CD8-positive, alpha-beta memory T cell (primary cell): Measurements from ENCODE around the gene RNF31. TPM values are rescaled to one million over a fixed set of nuclear protein-coding genes. Genes with fewer than 3 reads are reported as not detected.

Experiments used
- polyA plus RNA-seq: library from polyadenylated mRNA; unstranded; fragments of 300-500 nt; fragmentation: Illumina TruSeq; gene quantifications from one replicate; pipeline ENCODE4 v1.2.3, GENCODE V29; 2021
- total RNA-seq, 2 experiments: library from RNA; stranded (reverse); gene quantifications; one replicate each; pipeline ENCODE4 v1.2.3, GENCODE V29; 2021

Gene RNF31
- total and polyA plus RNA-seq, 3 experiments from 2014 or later, result 71.5 to 85.9 (median 85.9) TPM

Other genes starting within 250 kb of the RNF31 start
Only the 30 nearest of the 31 such genes appear.
- gene DHRS4, start 193.7 kb upstream of the RNF31 start, total RNA-seq, result 10 to 100 TPM; 24.0 to 25.2 TPM
- 42.0 TPM for gene DHRS4, start 193.7 kb upstream of the RNF31 start, polyA plus RNA-seq
- gene DHRS4L2, start 158.6 kb upstream of the RNF31 start, total RNA-seq, result 10 to 100 TPM; 21.1 to 23.4 TPM
- 18.4 TPM for gene DHRS4L2, start 158.6 kb upstream of the RNF31 start, polyA plus RNA-seq
- 1 to 10 TPM; 1.2 to 1.5 TPM for gene CARMIL3, start 95.5 kb upstream of the RNF31 start, total RNA-seq
- gene CARMIL3, start 95.5 kb upstream of the RNF31 start, polyA plus RNA-seq, result 0.14 TPM
- not detected for gene CPNE6, start 75.9 kb upstream of the RNF31 start, total RNA-seq
- gene CPNE6, start 75.9 kb upstream of the RNF31 start, polyA plus RNA-seq, result not detected
- 10 to 100 TPM; 79.6 to 88.3 TPM for gene PCK2, start 53.2 kb upstream of the RNF31 start, total RNA-seq
- gene PCK2, start 53.2 kb upstream of the RNF31 start, polyA plus RNA-seq, result 16.9 TPM
- 10 to 100 TPM; 69.0 to 72.4 TPM for gene DCAF11, start 32.7 kb upstream of the RNF31 start, total RNA-seq
- 83.9 TPM for gene DCAF11, start 32.7 kb upstream of the RNF31 start, polyA plus RNA-seq
- 1 to 10 TPM; 1.5 to 1.6 TPM for gene NRL, start 32.5 kb upstream of the RNF31 start, total RNA-seq
- gene NRL, start 32.5 kb upstream of the RNF31 start, polyA plus RNA-seq, result 1.5 TPM
- 1 to 10 TPM in 1 of 2 experiments, under 1 TPM in 1; 0.58 to 1.1 TPM for gene FITM1, start 16.8 kb upstream of the RNF31 start, total RNA-seq
- gene FITM1, start 16.8 kb upstream of the RNF31 start, polyA plus RNA-seq, result not detected
- gene PSME1, start 11.3 kb upstream of the RNF31 start, total RNA-seq, result 100 to 1,000 TPM; 343 to 347 TPM
- 1,041 TPM for gene PSME1, start 11.3 kb upstream of the RNF31 start, polyA plus RNA-seq
- gene EMC9, start 5.9 kb upstream of the RNF31 start, total RNA-seq, result 10 to 100 TPM; 28.1 to 30.2 TPM
- gene EMC9, start 5.9 kb upstream of the RNF31 start, polyA plus RNA-seq, result 15.0 TPM
- 100 to 1,000 TPM; 368 to 376 TPM for gene PSME2, start 888 bp upstream of the RNF31 start, total RNA-seq
- 534 TPM for gene PSME2, start 888 bp upstream of the RNF31 start, polyA plus RNA-seq
- 10 to 100 TPM; 62.0 to 68.6 TPM for gene IRF9, start 13.8 kb downstream of the RNF31 start, total RNA-seq
- gene IRF9, start 13.8 kb downstream of the RNF31 start, polyA plus RNA-seq, result 91.7 TPM
- 10 to 100 TPM; 24.5 to 26.7 TPM for gene REC8, start 24.6 kb downstream of the RNF31 start, total RNA-seq
- 10.0 TPM for gene REC8, start 24.6 kb downstream of the RNF31 start, polyA plus RNA-seq
- gene IPO4, start 41.3 kb downstream of the RNF31 start, total RNA-seq, result 100 to 1,000 TPM; 164 to 172 TPM
- gene IPO4, start 41.3 kb downstream of the RNF31 start, polyA plus RNA-seq, result 20.9 TPM
- gene TM9SF1, start 47.9 kb downstream of the RNF31 start, total RNA-seq, result 10 to 100 TPM; 31.3 to 34.0 TPM
- 30.0 TPM for gene TM9SF1, start 47.9 kb downstream of the RNF31 start, polyA plus RNA-seq
- gene TSSK4, start 58.2 kb downstream of the RNF31 start, total RNA-seq, result under 1 TPM; 0.26 to 0.44 TPM
- 1.2 TPM for gene TSSK4, start 58.2 kb downstream of the RNF31 start, polyA plus RNA-seq
- gene CHMP4A, start 66.0 kb downstream of the RNF31 start, total RNA-seq, result 10 to 100 TPM; 86.4 to 87.6 TPM
- gene CHMP4A, start 66.0 kb downstream of the RNF31 start, polyA plus RNA-seq, result 159 TPM
- 10 to 100 TPM; 15.5 to 16.2 TPM for gene MDP1, start 68.6 kb downstream of the RNF31 start, total RNA-seq
- 25.8 TPM for gene MDP1, start 68.6 kb downstream of the RNF31 start, polyA plus RNA-seq
- gene NEDD8, start 84.9 kb downstream of the RNF31 start, total RNA-seq, result 100 to 1,000 TPM; 232 to 240 TPM
- gene NEDD8, start 84.9 kb downstream of the RNF31 start, polyA plus RNA-seq, result 364 TPM
- 10 to 100 TPM; 43.6 to 48.6 TPM for gene GMPR2, start 85.4 kb downstream of the RNF31 start, total RNA-seq
- gene GMPR2, start 85.4 kb downstream of the RNF31 start, polyA plus RNA-seq, result 96.8 TPM
- 100 to 1,000 TPM; 101 to 106 TPM for gene TINF2, start 95.1 kb downstream of the RNF31 start, total RNA-seq
- gene TINF2, start 95.1 kb downstream of the RNF31 start, polyA plus RNA-seq, result 161 TPM
- 1 to 10 TPM; 3.2 to 3.7 TPM for gene TGM1, start 115.7 kb downstream of the RNF31 start, total RNA-seq
- not detected for gene TGM1, start 115.7 kb downstream of the RNF31 start, polyA plus RNA-seq
- gene RABGGTA, start 124.1 kb downstream of the RNF31 start, total RNA-seq, result 10 to 100 TPM; 41.0 to 41.8 TPM
- 37.7 TPM for gene RABGGTA, start 124.1 kb downstream of the RNF31 start, polyA plus RNA-seq
- gene DHRS1, start 152.3 kb downstream of the RNF31 start, total RNA-seq, result 1 to 10 TPM; 9.3 to 9.8 TPM
- 34.8 TPM for gene DHRS1, start 152.3 kb downstream of the RNF31 start, polyA plus RNA-seq
- 10 to 100 TPM; 44.1 to 47.1 TPM for gene NOP9, start 152.4 kb downstream of the RNF31 start, total RNA-seq
- gene NOP9, start 152.4 kb downstream of the RNF31 start, polyA plus RNA-seq, result 2.1 TPM
- 10 to 100 TPM; 12.4 to 12.7 TPM for gene CIDEB, start 160.5 kb downstream of the RNF31 start, total RNA-seq
- gene CIDEB, start 160.5 kb downstream of the RNF31 start, polyA plus RNA-seq, result 27.5 TPM
- 1 to 10 TPM; 8.3 to 8.7 TPM for gene LTB4R2, start 162.6 kb downstream of the RNF31 start, total RNA-seq
- gene LTB4R2, start 162.6 kb downstream of the RNF31 start, polyA plus RNA-seq, result 2.6 TPM
- 10 to 100 TPM in 1 of 2 experiments, 1 to 10 TPM in 1; 9.8 to 12.3 TPM for gene LTB4R, start 164.0 kb downstream of the RNF31 start, total RNA-seq
- 10.3 TPM for gene LTB4R, start 164.0 kb downstream of the RNF31 start, polyA plus RNA-seq
- 1 to 10 TPM in 1 of 2 experiments, under 1 TPM in 1; 0.84 to 1.5 TPM for gene ADCY4, start 187.6 kb downstream of the RNF31 start, total RNA-seq
- 0.64 TPM for gene ADCY4, start 187.6 kb downstream of the RNF31 start, polyA plus RNA-seq
- 10 to 100 TPM; 11.6 to 12.5 TPM for gene RIPK3, start 192.5 kb downstream of the RNF31 start, total RNA-seq
- 15.4 TPM for gene RIPK3, start 192.5 kb downstream of the RNF31 start, polyA plus RNA-seq